ENCODE results near the gene KCNH4.

The KCNH4 gene

DNA sequence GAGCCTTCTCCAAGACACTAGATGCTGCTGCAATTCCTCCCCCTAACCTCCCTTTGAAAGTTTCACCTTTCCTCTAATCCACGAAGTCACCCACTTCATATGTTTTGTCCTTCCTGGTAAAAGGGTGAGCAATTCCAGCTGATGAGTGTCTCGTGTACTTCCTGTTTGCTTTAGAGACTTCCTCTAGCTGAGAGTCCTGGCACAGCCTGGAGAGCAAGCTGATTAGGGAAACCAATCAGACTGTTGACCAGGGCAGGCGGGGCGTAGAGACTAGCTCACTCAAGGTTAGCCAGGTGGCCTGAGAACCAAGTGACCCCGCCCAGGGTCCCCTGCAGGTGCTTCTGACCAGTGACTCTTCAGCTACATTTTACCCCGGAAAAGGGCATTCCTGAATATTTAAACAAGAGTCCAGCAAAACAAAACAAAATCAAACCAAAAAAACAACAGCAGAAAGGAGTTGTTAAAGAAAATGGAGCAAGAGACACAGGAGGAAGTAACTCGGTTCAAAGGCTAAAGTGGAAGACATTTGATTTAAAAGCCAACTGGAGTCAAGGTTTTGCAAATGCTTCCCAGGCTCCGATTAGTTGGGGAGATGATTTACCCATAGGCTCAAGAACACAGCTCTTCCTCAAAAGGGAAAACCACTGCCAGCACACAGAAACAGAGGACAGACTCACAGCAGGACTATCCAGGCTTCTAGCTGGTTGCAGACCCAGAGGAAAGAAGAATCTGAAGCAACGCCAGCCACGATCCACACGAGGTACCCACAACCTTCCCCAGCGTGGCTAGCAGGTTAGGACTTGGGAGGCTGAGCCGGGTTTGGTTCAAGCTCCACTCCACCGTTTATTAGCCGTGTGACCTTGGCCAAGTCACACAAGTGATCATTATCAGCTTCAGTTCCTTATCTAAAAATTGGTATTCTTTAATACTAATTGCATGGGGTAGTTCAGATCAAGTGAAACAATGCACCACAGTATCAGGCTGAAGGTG, 45.0 kb downstream of the KCNH4 start:
- DNase-seq = no peak

GRCh38 chr17:42135151-42135550, 45.8 kb downstream of the KCNH4 start:
- no peak for DNase-seq

GRCh38 chr17:42133461-42134041, 47.4 kb downstream of the KCNH4 start:
- DNase-seq = no peak

DNA sequence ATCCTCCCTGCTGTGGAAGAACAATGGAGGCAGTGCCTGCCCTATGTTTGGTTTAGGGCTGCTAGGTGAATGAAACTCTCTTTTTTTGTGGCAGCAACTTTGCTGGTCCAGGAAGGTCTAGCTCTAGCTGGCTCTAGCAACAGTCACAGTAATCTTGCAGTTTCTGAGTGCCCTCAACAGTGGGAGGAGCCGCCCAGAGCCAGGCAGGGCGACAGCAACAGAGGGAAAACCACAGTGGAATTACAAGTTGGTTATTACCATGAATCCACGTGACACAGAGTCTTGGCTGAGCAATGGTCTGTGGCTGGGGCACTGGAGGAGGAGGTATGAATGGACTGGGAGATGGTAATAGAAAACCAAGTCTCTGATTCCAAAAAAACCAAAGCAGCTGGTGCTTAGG, 48.0 kb downstream of the KCNH4 start:
- DNase-seq = no peak

DNA sequence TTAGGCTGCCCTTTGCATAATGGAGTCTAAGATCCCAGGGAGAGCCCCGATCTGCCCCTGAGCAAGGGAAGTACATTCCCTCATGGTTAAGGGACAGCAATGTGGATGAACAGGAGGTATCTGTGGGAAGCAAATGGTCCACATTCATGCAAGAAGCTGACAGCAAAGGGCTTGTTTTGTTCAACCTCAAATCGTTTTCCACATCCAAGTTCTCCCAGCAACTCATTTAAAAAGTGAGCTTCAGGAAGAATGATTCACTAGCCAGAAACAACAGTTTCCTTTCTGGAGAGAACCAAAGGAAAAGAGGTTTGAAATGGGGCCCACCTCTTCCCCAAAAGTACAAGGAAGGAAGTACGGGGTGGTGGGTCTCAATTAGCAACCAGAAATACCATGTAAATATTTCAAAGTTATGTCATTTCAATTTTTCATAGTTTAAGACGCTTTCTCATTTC, 48.9 kb downstream of the KCNH4 start:
- no peak for DNase-seq

- DNase-seq = no peak
These were observed 49.7 kb downstream of the KCNH4 start for GRCh38 chr17:42131232-42131631.

- DNase-seq = no peak
These were observed 50.5 kb downstream of the KCNH4 start for GRCh38 chr17:42130310-42130936.

- no peak for DNase-seq
These were observed 51.7 kb downstream of the KCNH4 start for GRCh38 chr17:42129109-42129837.

DNA sequence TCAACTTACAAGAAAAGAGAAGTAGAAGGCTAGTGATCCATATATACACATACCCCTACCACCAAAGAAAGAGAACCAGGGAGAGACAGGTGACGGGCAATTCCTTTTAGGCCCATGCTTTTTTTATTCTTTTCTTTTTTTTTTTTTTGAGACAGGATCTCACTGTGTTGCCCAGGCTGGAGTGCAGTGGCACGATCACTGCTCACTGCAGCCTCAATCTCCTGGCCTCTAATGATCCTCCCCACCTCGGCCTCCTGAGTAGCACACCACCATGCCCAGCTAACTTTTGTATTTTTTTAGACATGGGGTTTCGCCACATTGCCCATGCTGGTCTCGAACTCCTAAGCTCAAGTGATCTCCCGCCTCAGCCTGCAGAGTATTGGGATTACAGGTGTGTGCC, 53.5 kb downstream of the KCNH4 start:
- no peak for DNase-seq

- no peak for DNase-seq
These were observed 54.1 kb downstream of the KCNH4 start for GRCh38 chr17:42126836-42127235.

DNA sequence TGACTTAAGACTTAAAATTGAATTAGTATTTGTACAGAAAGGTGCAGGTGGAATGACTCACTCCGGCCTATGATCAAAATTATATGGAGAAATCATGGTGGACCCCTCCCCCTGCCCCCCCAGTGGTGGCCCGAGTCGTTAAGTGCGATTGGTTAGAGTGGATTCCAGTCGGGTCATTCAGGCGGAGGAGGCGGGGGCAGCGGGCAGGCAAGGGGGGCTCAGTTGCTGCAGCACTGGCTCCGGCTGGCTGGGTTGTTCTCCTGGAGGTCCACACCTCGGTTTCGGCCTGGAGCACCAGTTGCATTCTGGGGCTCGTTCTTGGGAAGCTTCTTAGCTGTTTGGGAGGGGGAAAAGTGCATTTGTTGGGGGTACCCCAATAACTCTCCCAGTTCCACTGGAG, 55.4 kb downstream of the KCNH4 start:
- no peak for DNase-seq

GRCh38 chr17:42124256-42124655, 56.7 kb downstream of the KCNH4 start:
- no peak for DNase-seq

- DNase-seq = no peak
These were observed 58.3 kb downstream of the KCNH4 start, which contains the start of gene HSPB9 for GRCh38 chr17:42122371-42123303. TSS of gene HSPB9 (plus strand) at chr17:42122804. CDS start at chr17:42122851, 47 bp downstream.

- DNase-seq = peak; percentile 61 to 79
These were observed 59.9 kb downstream of the KCNH4 start, which contains the start of gene KAT2A for GRCh38 chr17:42120770-42121769. TSS of gene KAT2A (minus strand) at chr17:42121367. CDS start at chr17:42121304, 63 bp downstream.

- no peak for DNase-seq
These were observed 60.7 kb downstream of the KCNH4 start for GRCh38 chr17:42120161-42120769.

- no peak for DNase-seq
These were observed 61.6 kb downstream of the KCNH4 start for GRCh38 chr17:42119301-42119700.

GRCh38 chr17:42118545-42118944, 62.4 kb downstream of the KCNH4 start:
- DNase-seq = peak; percentile 13 to 19

DNA sequence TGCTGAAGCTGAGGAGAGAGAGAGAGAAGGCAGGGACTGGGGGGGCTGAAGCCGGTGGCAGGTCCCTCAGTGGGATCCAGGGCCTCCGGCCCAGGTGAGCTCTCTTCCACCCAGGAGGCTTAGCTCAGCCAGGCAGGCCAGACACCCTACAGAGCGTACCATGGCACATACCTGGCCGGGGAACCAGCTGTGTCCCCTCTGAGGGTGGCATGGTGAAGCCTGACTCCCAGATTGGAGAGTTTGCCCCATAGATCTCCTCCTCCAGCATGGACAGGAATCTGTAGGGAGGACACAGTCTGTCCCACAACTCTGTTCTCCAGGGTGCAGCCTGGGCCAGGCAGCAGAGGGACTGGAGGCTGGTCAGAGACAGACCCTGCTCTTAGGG, 62.8 kb downstream of the KCNH4 start:
- no peak for DNase-seq

GRCh38 chr17:42117397-42118125, 63.4 kb downstream of the KCNH4 start:
- DNase-seq = no peak

All from NCI-H1930 (cell line).